ENCODE data around the gene CYLC2. TPM values are rescaled to one million over a fixed set of nuclear protein-coding genes. Genes with fewer than 3 reads are reported as not detected.

Gene CYLC2
- total RNA-seq, 1 experiment from 2014 or later: not detected

DNA sequence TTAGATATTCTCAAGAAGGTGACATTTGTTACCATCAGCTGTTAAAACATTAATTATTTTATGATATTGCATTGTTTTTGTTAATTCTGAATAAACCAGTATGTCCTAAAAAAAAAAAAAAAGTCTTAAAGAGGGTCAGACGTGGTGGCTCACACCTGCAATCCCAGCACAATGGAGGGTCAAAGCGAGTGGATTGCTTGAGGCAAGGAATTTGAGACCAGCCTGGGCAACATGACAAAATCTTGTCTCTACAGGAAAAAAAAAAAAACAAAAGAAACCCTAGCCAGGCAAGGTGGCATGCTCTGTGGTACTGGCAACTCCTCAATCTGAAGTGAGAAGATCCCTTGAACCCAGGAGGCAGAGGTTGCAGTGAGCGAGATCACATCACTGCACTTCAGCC is 46.8 kb downstream of the CYLC2 start:
- TF ChIP-seq CTCF (conservative IDR thresholded peaks at IDR 0.05): no peak

More for the DNA sequence above, 46.8 kb downstream of the CYLC2 start:
- DNase-seq: no peak
- Histone ChIP-seq H3K14ac (ENCODE audit: insufficient read depth, low read length) (no peak overlapping the region), H3K9me3 (ENCODE audit: control insufficient read depth, low read depth, low read length) (no peaks in the 10 kb centered on the region), H2AK5ac (ENCODE audit: insufficient read length, low read length) (no peak overlapping the region), H3T11ph (ENCODE audit: low read length) (no peak overlapping the region), H3K79me1 (ENCODE audit: insufficient read depth, low read depth, low read length, poor library complexity, severe bottlenecking) (no peaks in the 10 kb centered on the region), H3K9ac (ENCODE audit: extremely low read depth, insufficient read length, low read length) (no peak overlapping the region), H3K56ac (ENCODE audit: insufficient read length, low read depth, low read length) (no peak overlapping the region), H2AFZ (ENCODE audit: low read length) (no peak overlapping the region), H2BK5ac (ENCODE audit: insufficient read length, low read length) (no peak overlapping the region), H3K27me3 (ENCODE audit: insufficient read depth, low read length) (no peaks in the 10 kb centered on the region), H4K20me1 (ENCODE audit: control insufficient read depth, insufficient read depth, insufficient read length) (no peaks in the 10 kb centered on the region), H3K27ac (ENCODE audit: insufficient read length, low read depth, low read length) (no peak overlapping the region), H3K23ac (ENCODE audit: insufficient read length, low read depth, low read length) (no peak overlapping the region), H3K79me2 (ENCODE audit: insufficient read depth, low read length) (no peaks in the 10 kb centered on the region), H3K18ac (ENCODE audit: insufficient read length, low read depth, low read length) (no peak overlapping the region), H4K91ac (ENCODE audit: insufficient read length, low read depth, low read length) (no peak overlapping the region), H2BK20ac (ENCODE audit: low read depth, low read length, poor library complexity, severe bottlenecking) (no peak overlapping the region), H3K23me2 (ENCODE audit: insufficient read length, low read depth, low read length, poor library complexity, severe bottlenecking) (no peaks in the 10 kb centered on the region), H4K8ac (replicated peaks; ENCODE audit: insufficient read length, low read depth, low read length) (no peak overlapping the region), H4K5ac (ENCODE audit: insufficient read length, low read depth, low read length) (no peak overlapping the region), H2BK120ac (ENCODE audit: low read depth, low read length, poor library complexity, severe bottlenecking) (no peak overlapping the region), H3K4ac (ENCODE audit: low read depth, low read length) (no peak overlapping the region), H3K4me1 (ENCODE audit: insufficient read depth, low read length) (no peaks in the 10 kb centered on the region), H2BK15ac (ENCODE audit: low read depth, low read length) (no peak overlapping the region), H3K4me2 (ENCODE audit: insufficient read depth, insufficient read length, low read length) (no peak overlapping the region), H2BK12ac (ENCODE audit: insufficient read length, low read depth, low read length) (no peak overlapping the region)
- H3K27me3 Mint-ChIP-seq (ENCODE audit: low read depth): no peaks in the 10 kb centered on the region; the same call in 1 of the 2 replicates
- H3K36me3 Mint-ChIP-seq (ENCODE audit: insufficient read depth in 1 of 3, low read depth in 3 of 3): no peaks in the 10 kb centered on the region; a peak in 2 of 7 replicates
- no CpG with 5 or more reads among the region's 3 CpGs for WGBS (ENCODE audit: extremely low coverage, insufficient read length, low lambda C conversion rate)
- H3K4me1 Mint-ChIP-seq: peaks cover 26 to 29% of the 10 kb centered on the region in 2 experiments
- no peak overlapping the region for H3K27ac Mint-ChIP-seq
- no peak overlapping the region for H3K4me3 Mint-ChIP-seq
- 0 out of 5 replicates have a peak, but pooled peaks cover 0 to 4% of the 10 kb centered on the region in 2 experiments for H3K9me3 Mint-ChIP-seq

Data from H9 (cell line).